ENCODE measurements around the gene HTT.

GRCh38 chr4:3257103-3257555, 182.6 kb downstream of the HTT start:
- TF ChIP-seq CTCF (IDR thresholded peaks at IDR 0.05) (no peak), POLR2A (IDR thresholded peaks at IDR 0.05) (no peak)
